Upper lobe of left lung (tissue), 4 donors: ENCODE data around the gene SDF2L1.

Experiments used
- EP300 ChIP-seq, 4 donors: sonication (generic); formaldehyde crosslinking; IDR thresholded peaks; one replicate each; pipeline ENCODE4 v1.5.1; 2017; ENCODE audit warnings: antibody characterized with exemption in 4 of 4, control low read depth in 2 of 4
- POLR2AphosphoS5 ChIP-seq, 2 donors: sonication (generic); formaldehyde crosslinking; IDR thresholded peaks; one replicate each; pipeline ENCODE4 v1.5.1; 2017; ENCODE audit warnings: antibody characterized with exemption in 2 of 2
- TF ChIP-seq, protein P1 (sequence below), 6 experiments: fragments of 450-650 bp in 4 of 6; fragments of 200-600 bp in 2 of 6; sonication (generic) in 2 of 6; IDR thresholded peaks; one replicate each; pipeline ENCODE4 v1.5.1; 2016 to 2019; ENCODE audit warnings: antibody characterized with exemption in 6 of 6

DNA sequence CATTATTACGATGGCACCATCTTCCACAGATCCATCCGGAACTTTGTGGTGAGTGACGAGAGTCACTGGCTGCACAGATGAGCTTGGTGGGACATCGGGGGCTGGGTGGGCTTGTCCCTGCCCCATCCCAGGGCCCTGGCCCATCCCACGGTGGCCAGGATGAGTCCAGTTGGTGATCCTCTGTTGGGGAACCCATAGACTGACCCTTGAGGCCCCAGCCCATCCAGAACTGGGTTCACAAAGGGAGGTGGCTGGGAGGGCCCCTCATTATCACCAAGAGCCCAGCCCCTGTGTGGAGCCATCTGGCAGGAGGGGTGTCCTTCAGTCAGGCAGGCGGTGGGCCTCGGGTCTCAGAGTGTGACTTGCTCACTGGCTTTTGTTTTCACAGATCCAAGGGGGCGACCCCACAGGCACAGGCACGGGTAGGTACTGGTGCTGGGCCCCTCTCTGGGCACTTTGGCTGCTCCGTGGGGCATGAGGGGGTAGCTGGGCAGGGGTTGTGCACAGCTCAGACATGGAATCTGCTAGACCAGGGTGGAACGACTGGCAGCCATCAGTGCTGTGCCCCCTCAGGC lies 45.7 kb downstream of the SDF2L1 start:
- TF ChIP-seq, protein P1, sequence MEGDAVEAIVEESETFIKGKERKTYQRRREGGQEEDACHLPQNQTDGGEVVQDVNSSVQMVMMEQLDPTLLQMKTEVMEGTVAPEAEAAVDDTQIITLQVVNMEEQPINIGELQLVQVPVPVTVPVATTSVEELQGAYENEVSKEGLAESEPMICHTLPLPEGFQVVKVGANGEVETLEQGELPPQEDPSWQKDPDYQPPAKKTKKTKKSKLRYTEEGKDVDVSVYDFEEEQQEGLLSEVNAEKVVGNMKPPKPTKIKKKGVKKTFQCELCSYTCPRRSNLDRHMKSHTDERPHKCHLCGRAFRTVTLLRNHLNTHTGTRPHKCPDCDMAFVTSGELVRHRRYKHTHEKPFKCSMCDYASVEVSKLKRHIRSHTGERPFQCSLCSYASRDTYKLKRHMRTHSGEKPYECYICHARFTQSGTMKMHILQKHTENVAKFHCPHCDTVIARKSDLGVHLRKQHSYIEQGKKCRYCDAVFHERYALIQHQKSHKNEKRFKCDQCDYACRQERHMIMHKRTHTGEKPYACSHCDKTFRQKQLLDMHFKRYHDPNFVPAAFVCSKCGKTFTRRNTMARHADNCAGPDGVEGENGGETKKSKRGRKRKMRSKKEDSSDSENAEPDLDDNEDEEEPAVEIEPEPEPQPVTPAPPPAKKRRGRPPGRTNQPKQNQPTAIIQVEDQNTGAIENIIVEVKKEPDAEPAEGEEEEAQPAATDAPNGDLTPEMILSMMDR (IDR thresholded peaks at IDR 0.05): no peak
- TF ChIP-seq EP300 (IDR thresholded peaks at IDR 0.05) (no peak), POLR2AphosphoS5 (IDR thresholded peaks at IDR 0.05) (no peak)
